Right lobe of liver (tissue), 6 donors: ENCODE results near the gene RAP1GAP. TPM values are rescaled to one million over a fixed set of nuclear protein-coding genes. Genes with fewer than 3 reads are reported as not detected.

ENCODE experiments used
- ATAC-seq, 4 donors: fragments of 200-7000 bp; cut with Tn5 transposase; one replicate each; pipeline ENCODE4 v1.9.1; 2020; ENCODE audit warnings: mild to moderate bottlenecking in 4 of 4, moderate library complexity in 4 of 4
- DNase-seq, 3 donors: peaks; one replicate each; pipeline ENCODE4 v3.0.0-alpha.2; 2020
- H3K27ac ChIP-seq, 3 donors: fragments of 200-600 bp; one replicate each; pipeline ENCODE4 v1.8.0; 2022
- H3K27me3 ChIP-seq, 2 donors: fragments of 200-600 bp; one replicate each; pipeline ENCODE4 v1.8.0; 2022
- H3K36me3 ChIP-seq, 4 donors: fragments of 200-600 bp; sonication (generic) in 1 of 4; one replicate each; pipeline versions ENCODE4 v1.5.1 to v1.8.0; 2017 to 2022; ENCODE audit warnings: control low read depth in 1 of 4
- H3K4me1 ChIP-seq, 4 donors: fragments of 200-600 bp; sonication (generic) in 1 of 4; one replicate each; pipeline versions ENCODE4 v1.5.1 to v1.8.0; 2017 to 2022; ENCODE audit warnings: control low read depth in 1 of 4
- H3K4me3 ChIP-seq, 3 donors: fragments of 200-600 bp; one replicate each; pipeline ENCODE4 v1.8.0; 2022
- H3K9me3 ChIP-seq, 4 donors: fragments of 200-600 bp; sonication (generic) in 1 of 4; one replicate each; pipeline versions ENCODE4 v1.5.1 to v1.8.0; 2017 to 2022; ENCODE audit warnings: control low read depth in 1 of 4
- POLR2A ChIP-seq: fragments of 450-650 bp; IDR thresholded peaks from one replicate; pipeline ENCODE4 v1.6.1; 2017; ENCODE audit warnings: antibody characterized with exemption, mild to moderate bottlenecking
- WGBS: methylation state at CpG from one replicate; pipeline ENCODE4 v1.1.6; 2018; ENCODE audit warnings: low coverage, low lambda C conversion rate; ENCODE audit not compliant: insufficient coverage; ENCODE audit errors: missing lambda C conversion rate; 5-methylcytosine and 5-hydroxymethylcytosine counted together
- intact Hi-C, 2 donors: fragments of 100-400 bp; cut with DNase I; formaldehyde crosslinking; loops; one replicate each; pipeline versions ENCODE4 v1.11.2 to v1.14.1; 2022
- total RNA-seq, 6 experiments: library from RNA; depleted of rRNA in 2 of 6; stranded (reverse); fragments of >200 nt in 2 of 6; fragmentation: NEBNext Ultra II Directional in 3 of 6; extraction: Animal tissue kit (Norgen Biotek cat#: 25700) in 3 of 6; gene quantifications; one replicate each; pipeline versions ENCODE4 v1.1.0 to v1.2.4, GENCODE V29; 2016 to 2023
- TF ChIP-seq, protein P1 (sequence below), 4 donors: fragments of 200-600 bp in 3 of 4; fragments of 450-650 bp in 1 of 4; IDR thresholded peaks; one replicate each; pipeline versions ENCODE4 v1.5.1 to v1.8.0; 2016 to 2022; ENCODE audit warnings: antibody characterized with exemption in 4 of 4, mild to moderate bottlenecking in 2 of 4
- donor health status: DM: no; HTN: yes; CAD: no.
- donor health status: DM: no; HTN: no; CAD: no.
- donor health status: DM: no; HTN: no; CAD: no.
- donor health status: DM: no; HTN: yes; CAD: no.
- donor health status: DM: no; HTN: yes; CAD: no.

Gene RAP1GAP
- total RNA-seq, 6 experiments from 2014 or later, result 8.0 to 38.1 (median 22.2) TPM

GRCh38 chr1:21618059-21618458, 51.1 kb downstream of the RAP1GAP start:
- WGBS, result 70% methylated on average over 2 of the region's 7 CpGs

DNA sequence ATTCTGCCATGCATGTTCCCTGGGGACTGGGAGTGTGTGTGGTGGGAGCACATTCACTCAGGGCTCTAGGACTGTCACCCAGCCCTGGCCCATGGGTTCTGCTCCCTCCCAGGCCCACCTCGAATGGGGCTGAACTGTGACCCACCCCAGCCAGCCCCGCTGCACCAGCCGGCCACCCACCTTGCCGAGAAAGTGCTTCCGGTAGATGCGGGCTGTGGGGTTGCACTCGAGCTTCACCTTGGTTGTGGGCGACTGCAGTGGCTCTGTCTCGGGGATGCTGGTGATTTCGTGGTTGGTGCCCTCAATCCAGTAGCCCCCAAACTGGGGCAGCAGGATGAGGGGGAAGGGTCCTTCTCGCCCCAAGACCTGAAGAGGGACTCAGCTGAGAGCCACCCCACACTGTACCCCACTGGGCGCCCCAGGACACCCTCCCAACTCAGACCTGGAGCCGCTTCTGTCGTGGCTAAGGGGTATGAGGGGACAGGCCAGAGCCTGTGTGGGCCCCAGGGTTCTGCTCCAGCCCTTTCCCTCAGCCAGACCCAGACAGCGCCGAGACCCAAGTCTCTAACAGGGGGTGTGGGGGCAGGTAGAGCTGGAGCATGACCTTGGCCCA, 51.9 kb downstream of the RAP1GAP start:
- ATAC-seq (no peak), DNase-seq (no peak)
- TF ChIP-seq, protein P1, sequence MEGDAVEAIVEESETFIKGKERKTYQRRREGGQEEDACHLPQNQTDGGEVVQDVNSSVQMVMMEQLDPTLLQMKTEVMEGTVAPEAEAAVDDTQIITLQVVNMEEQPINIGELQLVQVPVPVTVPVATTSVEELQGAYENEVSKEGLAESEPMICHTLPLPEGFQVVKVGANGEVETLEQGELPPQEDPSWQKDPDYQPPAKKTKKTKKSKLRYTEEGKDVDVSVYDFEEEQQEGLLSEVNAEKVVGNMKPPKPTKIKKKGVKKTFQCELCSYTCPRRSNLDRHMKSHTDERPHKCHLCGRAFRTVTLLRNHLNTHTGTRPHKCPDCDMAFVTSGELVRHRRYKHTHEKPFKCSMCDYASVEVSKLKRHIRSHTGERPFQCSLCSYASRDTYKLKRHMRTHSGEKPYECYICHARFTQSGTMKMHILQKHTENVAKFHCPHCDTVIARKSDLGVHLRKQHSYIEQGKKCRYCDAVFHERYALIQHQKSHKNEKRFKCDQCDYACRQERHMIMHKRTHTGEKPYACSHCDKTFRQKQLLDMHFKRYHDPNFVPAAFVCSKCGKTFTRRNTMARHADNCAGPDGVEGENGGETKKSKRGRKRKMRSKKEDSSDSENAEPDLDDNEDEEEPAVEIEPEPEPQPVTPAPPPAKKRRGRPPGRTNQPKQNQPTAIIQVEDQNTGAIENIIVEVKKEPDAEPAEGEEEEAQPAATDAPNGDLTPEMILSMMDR (IDR thresholded peaks at IDR 0.05), result no peak
- TF ChIP-seq POLR2A, result no peak
- no peaks in the 10 kb centered on the region for H3K27me3 ChIP-seq
- H3K36me3 ChIP-seq, result peaks cover 0 to 3% (median 0%) of the 10 kb centered on the region in 4 donors
- no peak overlapping the region for H3K4me3 ChIP-seq
- no peak overlapping the region for H3K27ac ChIP-seq
- intact Hi-C loops, result no loop called here
- H3K9me3 ChIP-seq, result no peaks in the 10 kb centered on the region
- H3K4me1 ChIP-seq, result peaks cover 0 to 34% (median 8%) of the 10 kb centered on the region in 4 donors
- WGBS, result 0% methylated on average over 1 of the region's 16 CpGs

More at GRCh38 chr1:21618059-21618458, 51.1 kb downstream of the RAP1GAP start:
- Histone ChIP-seq H3K27me3 (no peaks in the 10 kb centered on the region), H3K4me1 (peaks cover 0 to 37% (median 11%) of the 10 kb centered on the region in 4 donors), H3K9me3 (no peaks in the 10 kb centered on the region), H3K4me3 (no peak overlapping the region), H3K27ac (no peak overlapping the region), H3K36me3 (peaks cover 0 to 3% (median 0%) of the 10 kb centered on the region in 4 donors)
- no peak for DNase-seq
- no peak for TF ChIP-seq POLR2A
- TF ChIP-seq, protein P1 (IDR thresholded peaks at IDR 0.05), result no peak
- intact Hi-C loops, result no loop called here
- no peak for ATAC-seq

DNA sequence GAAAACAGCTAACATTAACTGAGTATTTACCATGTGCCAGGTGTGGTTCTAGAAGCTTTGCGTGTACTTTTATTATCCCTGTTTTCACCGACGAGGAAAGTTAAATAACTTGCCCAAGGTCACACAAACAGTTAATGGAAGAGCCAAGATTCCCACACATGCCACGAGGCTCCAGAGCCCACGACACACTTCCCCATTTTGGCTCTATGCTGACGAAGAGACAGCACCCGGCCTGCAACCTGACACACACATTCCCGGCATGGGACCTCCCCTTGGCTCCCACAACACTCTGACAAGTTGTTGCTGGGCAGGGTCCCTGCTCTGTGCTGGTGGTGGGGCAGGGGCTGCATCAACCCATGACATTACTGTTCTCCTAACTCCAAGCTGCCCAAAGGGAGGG, 52.8 kb downstream of the RAP1GAP start:
- H3K4me3 ChIP-seq, result no peak overlapping the region
- TF ChIP-seq, protein P1 (IDR thresholded peaks at IDR 0.05), result no peak
- H3K4me1 ChIP-seq, result peaks cover 0 to 27% (median 8%) of the 10 kb centered on the region in 4 donors
- ATAC-seq (no peak), DNase-seq (no peak)
- H3K36me3 ChIP-seq, result peaks cover 0 to 3% (median 0%) of the 10 kb centered on the region in 4 donors
- peak overlapping the region in 1 of 3 donors; percentile 13 for H3K27ac ChIP-seq
- intact Hi-C loops, result no loop called here
- no peaks in the 10 kb centered on the region for H3K9me3 ChIP-seq
- H3K27me3 ChIP-seq, result no peaks in the 10 kb centered on the region
- 52% methylated on average over 6 of the region's 8 CpGs for WGBS

GRCh38 chr1:21614419-21615115, 54.6 kb downstream of the RAP1GAP start:
- Histone ChIP-seq H3K4me3 (no peak overlapping the region), H3K36me3 (peaks cover 0 to 3% (median 0%) of the 10 kb centered on the region in 4 donors), H3K27ac (no peak overlapping the region), H3K9me3 (no peaks in the 10 kb centered on the region), H3K27me3 (no peaks in the 10 kb centered on the region), H3K4me1 (peaks cover 0 to 12% (median 0%) of the 10 kb centered on the region in 4 donors)
- intact Hi-C loops, result no loop called here
- TF ChIP-seq, protein P1 (IDR thresholded peaks at IDR 0.05), result no peak
- no peak for TF ChIP-seq POLR2A
- ATAC-seq, result no peak
- no CpG with 5 or more reads among the region's 11 CpGs for WGBS
- no peak for DNase-seq
